WTC11 (cell line): ENCODE measurements around the gene ETV1.

Experiments
- CTCF ChIP-seq: fragments of 200-600 bp; IDR thresholded peaks from 2 replicates; pipeline ENCODE4 v1.8.0; 2022; ENCODE audit warnings: antibody characterized with exemption
- E2F1 ChIP-seq: sonication (generic); formaldehyde crosslinking; IDR thresholded peaks from 2 replicates; pipeline ENCODE4 v1.8.0; 2022; ENCODE audit warnings: mild to moderate bottlenecking, missing genetic modification reagents
- PRDM15 ChIP-seq: sonication (generic); formaldehyde crosslinking; IDR thresholded peaks from 2 replicates; pipeline ENCODE4 v1.8.0; 2022; ENCODE audit warnings: missing genetic modification reagents
- SP1 ChIP-seq: sonication (generic); formaldehyde crosslinking; conservative IDR thresholded peaks from 2 replicates; pipeline ENCODE4 v1.8.1; 2022; ENCODE audit warnings: missing genetic modification reagents
- ZMAT4 ChIP-seq: fragments of 250-450 bp; sonication (Bioruptor Pico); IDR thresholded peaks from 2 replicates; pipeline ENCODE4 v1.9.0; 2021; ENCODE audit warnings: mild to moderate bottlenecking
- ZNF281 ChIP-seq: sonication (generic); formaldehyde crosslinking; IDR thresholded peaks from 2 replicates; pipeline ENCODE4 v1.8.0; 2023; ENCODE audit warnings: mild to moderate bottlenecking, missing genetic modification reagents

- TF ChIP-seq CTCF: no peak
- TF ChIP-seq SP1 (CRISPR knock-in tag): no peak
- no peak for TF ChIP-seq ZMAT4 (CRISPR knock-in tag)
- TF ChIP-seq ZNF281 (CRISPR knock-in tag): no peak
- TF ChIP-seq PRDM15 (CRISPR knock-in tag): no peak
- TF ChIP-seq E2F1 (CRISPR knock-in tag): no peak
These were observed 34.0 kb downstream of the ETV1 start for GRCh38 chr7:13955494-13955893.
